HEK293 (cell line): Measurements from ENCODE around the gene KRT76.

Experiments
- CTCF ChIA-PET: fragments of 350-600 bp; formaldehyde crosslinking; extraction: SDS; loops from one replicate; lab custom pipeline; 2021; ENCODE audit warnings: antibody characterized with exemption; lab: Yijun Ruan, JAX
- POLR2A ChIA-PET: fragments of 300-600 bp; formaldehyde crosslinking; extraction: SDS; loops from one replicate; lab custom pipeline; 2020; ENCODE audit warnings: antibody characterized with exemption, inconsistent platforms; lab: Yijun Ruan, JAX
- H3K27ac ChIP-seq: fragments of 200-500 bp; sonication (Bioruptor generic); 2 replicates; pipeline ENCODE4 v1.5.1; 2014; ENCODE audit warnings: low read depth, low read length, control low read depth, inconsistent platforms; ENCODE audit errors: extremely low read depth
- H3K36me3 ChIP-seq, 2 experiments: fragments of 200-500 bp in 1 of 2; sonication (Bioruptor generic) in 1 of 2; 1 replicate in 1 of 2; 2 replicates in 1 of 2; pipeline ENCODE4 v1.5.1; 2014 to 2017; ENCODE audit warnings: inconsistent platforms in 2 of 2, low read length in 2 of 2; ENCODE audit not compliant: control insufficient read depth in 2 of 2, insufficient read depth in 1 of 2
- H3K4me1 ChIP-seq: fragments of 200-500 bp; sonication (Bioruptor generic); 2 replicates; pipeline ENCODE4 v1.5.1; 2014; ENCODE audit warnings: mild to moderate bottlenecking, low read length, inconsistent platforms; ENCODE audit not compliant: control insufficient read depth, insufficient read depth
- H3K4me3 ChIP-seq: 2 replicates; pipeline ENCODE4 v1.5.1; 2011; ENCODE audit warnings: low read depth, mild to moderate bottlenecking, control low read depth, low read length, moderate library complexity
- H3K9me3 ChIP-seq: fragments of 200-500 bp; sonication (Bioruptor generic); 2 replicates; pipeline ENCODE4 v1.5.1; 2014; ENCODE audit warnings: low read depth, low read length, inconsistent platforms; ENCODE audit not compliant: control insufficient read depth, insufficient read depth
- BCL11A ChIP-seq: fragments of 450-650 bp; formaldehyde crosslinking; IDR thresholded peaks from 2 replicates; pipeline ENCODE4 v1.5.1; 2016; ENCODE audit warnings: low read depth, missing biosample characterization, missing genetic modification characterization
- GFI1B ChIP-seq: fragments of 450-650 bp; formaldehyde crosslinking; IDR thresholded peaks from 2 replicates; pipeline ENCODE4 v1.5.1; 2016; ENCODE audit warnings: missing biosample characterization, missing genetic modification characterization
- GLIS1 ChIP-seq: fragments of 450-650 bp; formaldehyde crosslinking; IDR thresholded peaks from 2 replicates; pipeline ENCODE4 v1.5.1; 2016; ENCODE audit warnings: missing biosample characterization, missing genetic modification characterization
- MYNN ChIP-seq: fragments of 450-650 bp; formaldehyde crosslinking; IDR thresholded peaks from 2 replicates; pipeline ENCODE4 v1.5.1; 2016; ENCODE audit warnings: missing biosample characterization, missing genetic modification characterization, borderline replicate concordance
- PRDM1 ChIP-seq: fragments of 450-650 bp; formaldehyde crosslinking; IDR thresholded peaks from 2 replicates; pipeline ENCODE4; 2016; ENCODE audit warnings: missing biosample characterization, missing genetic modification characterization
- ZBTB8A ChIP-seq: fragments of 450-650 bp; formaldehyde crosslinking; IDR thresholded peaks from 2 replicates; pipeline ENCODE4 v1.5.1; 2016; ENCODE audit warnings: missing biosample characterization, missing genetic modification characterization
- ZNF112 ChIP-seq: fragments of 450-650 bp; formaldehyde crosslinking; IDR thresholded peaks from 2 replicates; pipeline ENCODE4 v1.5.0; 2017; ENCODE audit warnings: missing biosample characterization, missing genetic modification characterization
- ZNF274 ChIP-seq, 2 experiments: fragments of 200-500 bp in 1 of 2; fragments of 450-650 bp in 1 of 2; sonication (Bioruptor generic) in 1 of 2; formaldehyde crosslinking in 1 of 2; IDR thresholded peaks; 2 replicates each; pipeline versions ENCODE4 v1.5.1 to v1.6.1; 2014 to 2016; ENCODE audit warnings: borderline replicate concordance in 1 of 2, inconsistent platforms in 1 of 2, low read length in 1 of 2, missing biosample characterization in 1 of 2, missing genetic modification characterization in 1 of 2
- ZNF37A ChIP-seq: fragments of 450-650 bp; IDR thresholded peaks from 2 replicates; pipeline ENCODE4 v1.5.1; 2018; ENCODE audit warnings: missing biosample characterization, missing genetic modification characterization
- ZNF571 ChIP-seq: fragments of 450-650 bp; formaldehyde crosslinking; IDR thresholded peaks from 2 replicates; pipeline ENCODE4 v1.5.0; 2017; ENCODE audit warnings: missing biosample characterization, missing genetic modification characterization
- ZNF610 ChIP-seq: fragments of 450-650 bp; formaldehyde crosslinking; IDR thresholded peaks from 2 replicates; pipeline ENCODE4 v1.5.1; 2016; ENCODE audit warnings: missing biosample characterization, missing genetic modification characterization, borderline replicate concordance
- ZNF623 ChIP-seq: fragments of 450-650 bp; formaldehyde crosslinking; IDR thresholded peaks from 2 replicates; pipeline ENCODE4 v1.5.1; 2016; ENCODE audit warnings: missing biosample characterization, missing genetic modification characterization
- ZNF670 ChIP-seq: fragments of 450-650 bp; formaldehyde crosslinking; IDR thresholded peaks from 2 replicates; pipeline ENCODE4 v1.5.1; 2016; ENCODE audit warnings: missing biosample characterization, missing genetic modification characterization, low read depth
- ZNF677 ChIP-seq: fragments of 450-650 bp; IDR thresholded peaks from 2 replicates; pipeline ENCODE4 v1.5.0; 2018; ENCODE audit warnings: missing biosample characterization, mild to moderate bottlenecking, missing genetic modification characterization, moderate library complexity
- ZNF777 ChIP-seq: fragments of 450-650 bp; formaldehyde crosslinking; IDR thresholded peaks from 2 replicates; pipeline ENCODE4 v1.5.1; 2017; ENCODE audit warnings: missing biosample characterization, missing genetic modification characterization, borderline replicate concordance
- TF ChIP-seq, protein P1 (sequence below): fragments of 450-650 bp; formaldehyde crosslinking; IDR thresholded peaks from 2 replicates; pipeline ENCODE4 v1.5.1; 2016; ENCODE audit warnings: missing biosample characterization, missing genetic modification characterization
- TF ChIP-seq, protein P2 (sequence below): fragments of 450-650 bp; formaldehyde crosslinking; IDR thresholded peaks from 2 replicates; pipeline ENCODE4 v1.5.1; 2016; ENCODE audit warnings: missing biosample characterization, missing genetic modification characterization
- TF ChIP-seq, protein P3 (sequence below): fragments of 450-650 bp; formaldehyde crosslinking; IDR thresholded peaks from 2 replicates; pipeline ENCODE4 v1.5.1; 2016; ENCODE audit warnings: missing biosample characterization, missing genetic modification characterization

Gene KRT76

DNA sequence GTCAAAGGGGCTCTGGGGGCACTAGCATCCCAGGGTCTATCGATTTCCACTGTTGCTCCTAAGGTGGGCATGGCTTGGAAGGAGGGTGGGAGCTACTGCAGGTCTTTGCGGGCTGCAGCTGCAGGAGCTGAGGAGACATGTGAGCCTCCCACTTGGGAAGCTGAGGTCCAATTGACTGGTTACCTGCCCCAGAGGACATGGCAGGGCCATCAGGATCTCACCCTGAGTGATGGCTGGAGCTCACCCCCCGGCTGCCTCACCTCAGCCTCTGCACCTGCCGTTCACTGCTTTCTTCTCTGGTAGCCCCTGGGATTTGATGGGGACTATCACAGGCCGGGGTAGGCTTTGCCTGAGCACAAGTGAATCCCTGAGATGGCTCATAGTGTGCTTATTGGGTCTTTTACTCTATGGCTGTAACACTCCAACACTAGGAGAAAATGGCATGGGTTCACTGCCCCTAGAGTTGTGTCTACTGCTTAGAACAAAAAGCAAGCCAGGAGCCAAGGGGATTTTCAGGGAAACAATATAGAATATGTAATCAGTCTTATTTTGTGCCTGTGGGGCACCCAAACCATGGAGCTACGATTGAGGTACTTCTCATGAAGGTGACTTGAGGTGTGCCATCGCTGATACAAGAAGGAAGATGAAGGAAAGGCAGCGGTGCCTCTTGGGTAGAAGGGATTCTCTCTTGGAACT is 40.0 kb upstream of the KRT76 start (continued):
- no peak for TF ChIP-seq ZNF571 (tag by site-specific recombination)
- TF ChIP-seq, protein P1, sequence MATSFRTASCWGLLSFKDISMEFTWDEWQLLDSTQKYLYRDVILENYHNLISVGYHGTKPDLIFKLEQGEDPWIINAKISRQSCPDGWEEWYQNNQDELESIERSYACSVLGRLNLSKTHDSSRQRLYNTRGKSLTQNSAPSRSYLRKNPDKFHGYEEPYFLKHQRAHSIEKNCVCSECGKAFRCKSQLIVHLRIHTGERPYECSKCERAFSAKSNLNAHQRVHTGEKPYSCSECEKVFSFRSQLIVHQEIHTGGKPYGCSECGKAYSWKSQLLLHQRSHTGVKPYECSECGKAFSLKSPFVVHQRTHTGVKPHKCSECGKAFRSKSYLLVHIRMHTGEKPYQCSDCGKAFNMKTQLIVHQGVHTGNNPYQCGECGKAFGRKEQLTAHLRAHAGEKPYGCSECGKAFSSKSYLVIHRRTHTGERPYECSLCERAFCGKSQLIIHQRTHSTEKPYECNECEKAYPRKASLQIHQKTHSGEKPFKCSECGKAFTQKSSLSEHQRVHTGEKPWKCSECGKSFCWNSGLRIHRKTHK, result no peak
- TF ChIP-seq ZNF274 (IDR thresholded peaks at IDR 0.05; ENCODE audit: low read length), result no peak
- TF ChIP-seq ZNF274 (tag by site-specific recombination; IDR thresholded peaks at IDR 0.05; ENCODE audit: borderline replicate concordance), result no peak
- no peak for TF ChIP-seq ZNF112 (tag by site-specific recombination)
- TF ChIP-seq ZNF777 (tag by site-specific recombination), result no peak
- TF ChIP-seq GFI1B (tag by site-specific recombination), result no peak

DNA sequence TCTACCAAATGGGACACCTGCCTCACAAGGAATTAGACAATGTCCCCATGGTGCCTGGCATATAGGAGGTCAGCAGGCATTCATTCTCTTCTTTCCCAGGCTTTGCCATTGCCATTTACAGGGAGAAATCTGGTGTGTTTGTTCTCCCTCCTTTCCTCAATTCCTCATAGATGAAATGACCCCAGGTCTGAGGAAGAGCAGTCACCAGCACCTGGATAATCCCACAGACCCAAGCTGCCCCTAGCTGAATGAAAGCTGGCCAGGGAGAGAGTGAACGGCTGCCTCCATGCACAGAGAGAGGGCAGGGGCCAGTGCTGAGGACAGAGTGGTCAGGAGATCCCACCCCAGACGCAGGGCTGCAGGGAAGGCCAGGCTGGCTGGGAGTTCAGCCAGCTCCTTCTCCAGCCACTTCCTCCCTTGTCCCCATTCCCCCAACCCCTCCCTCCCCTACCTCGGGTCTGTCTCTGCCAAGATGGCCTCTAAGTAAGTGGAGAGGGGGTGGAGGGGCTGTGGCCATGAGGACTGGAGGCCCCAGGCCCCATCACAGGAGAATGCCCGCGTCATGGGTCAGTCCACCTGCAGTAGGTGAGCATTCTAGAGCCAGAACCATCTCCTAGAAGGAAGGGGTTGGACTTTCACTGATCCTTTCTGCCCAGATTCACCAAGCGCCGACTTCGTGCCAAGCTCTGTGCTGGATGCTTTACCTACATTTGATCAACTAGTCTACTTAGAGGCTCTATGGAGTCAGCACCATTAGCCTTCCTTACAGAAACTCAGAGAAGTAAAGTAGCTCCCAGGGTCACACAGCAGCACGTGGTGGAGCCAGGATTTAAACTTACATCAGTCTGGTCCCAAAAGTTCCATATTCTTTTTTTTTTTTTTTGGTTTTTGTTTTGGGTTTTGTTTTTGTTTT is 38.8 kb upstream of the KRT76 start:
- H3K9me3 ChIP-seq, result no peaks in the 10 kb centered on the region
- no peak for TF ChIP-seq PRDM1 (tag by site-specific recombination)
- no peak for TF ChIP-seq ZNF677 (tag by site-specific recombination)
- no peak for TF ChIP-seq ZNF623 (tag by site-specific recombination)
- no peak for TF ChIP-seq GLIS1 (tag by site-specific recombination)
- TF ChIP-seq, protein P2, sequence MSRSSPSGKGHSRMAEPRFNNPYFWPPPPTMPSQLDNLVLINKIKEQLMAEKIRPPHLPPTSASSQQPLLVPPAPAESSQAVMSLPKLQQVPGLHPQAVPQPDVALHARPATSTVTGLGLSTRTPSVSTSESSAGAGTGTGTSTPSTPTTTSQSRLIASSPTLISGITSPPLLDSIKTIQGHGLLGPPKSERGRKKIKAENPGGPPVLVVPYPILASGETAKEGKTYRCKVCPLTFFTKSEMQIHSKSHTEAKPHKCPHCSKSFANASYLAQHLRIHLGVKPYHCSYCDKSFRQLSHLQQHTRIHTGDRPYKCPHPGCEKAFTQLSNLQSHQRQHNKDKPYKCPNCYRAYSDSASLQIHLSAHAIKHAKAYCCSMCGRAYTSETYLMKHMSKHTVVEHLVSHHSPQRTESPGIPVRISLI, result no peak
- no peak for TF ChIP-seq ZNF37A
- no peak for TF ChIP-seq ZBTB8A (tag by site-specific recombination)
- TF ChIP-seq BCL11A (tag by site-specific recombination), result no peak
- no peak for TF ChIP-seq ZNF610 (tag by site-specific recombination)
- TF ChIP-seq ZNF571 (tag by site-specific recombination), result no peak
- TF ChIP-seq, protein P3, sequence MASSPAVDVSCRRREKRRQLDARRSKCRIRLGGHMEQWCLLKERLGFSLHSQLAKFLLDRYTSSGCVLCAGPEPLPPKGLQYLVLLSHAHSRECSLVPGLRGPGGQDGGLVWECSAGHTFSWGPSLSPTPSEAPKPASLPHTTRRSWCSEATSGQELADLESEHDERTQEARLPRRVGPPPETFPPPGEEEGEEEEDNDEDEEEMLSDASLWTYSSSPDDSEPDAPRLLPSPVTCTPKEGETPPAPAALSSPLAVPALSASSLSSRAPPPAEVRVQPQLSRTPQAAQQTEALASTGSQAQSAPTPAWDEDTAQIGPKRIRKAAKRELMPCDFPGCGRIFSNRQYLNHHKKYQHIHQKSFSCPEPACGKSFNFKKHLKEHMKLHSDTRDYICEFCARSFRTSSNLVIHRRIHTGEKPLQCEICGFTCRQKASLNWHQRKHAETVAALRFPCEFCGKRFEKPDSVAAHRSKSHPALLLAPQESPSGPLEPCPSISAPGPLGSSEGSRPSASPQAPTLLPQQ (tag by site-specific recombination), result no peak
- no peak for TF ChIP-seq ZNF670 (tag by site-specific recombination)
- no peak for TF ChIP-seq MYNN (tag by site-specific recombination)
- ChIA-PET CTCF (interaction anchor here (0.6 to 2.4 kb wide), 3 partner anchors 36 to 659 kb away, joined by 3 to 7 read pairs (median 3); no protein-coding TSS in a partner anchor), POLR2A (no interaction called here)
- no peak overlapping the region for H3K4me3 ChIP-seq
- no peaks in the 10 kb centered on the region for H3K36me3 ChIP-seq
- H3K27ac ChIP-seq, result no peak overlapping the region
- H3K4me1 ChIP-seq, result no peaks in the 10 kb centered on the region
